PC-9 (cell line): ENCODE measurements around the gene IL11. TPM values are rescaled to one million over a fixed set of nuclear protein-coding genes. Genes with fewer than 3 reads are reported as not detected.
A peak's percentile ranks its signal among the peaks of the same experiment; 100 is the strongest.
"Not testable (repeated sequence)": the region's sequence is repeated elsewhere in the genome, so short reads cannot be mapped to it uniquely, and the experiment has no call there.

Experiments used
- BruUV-seq: library from RNA; stranded (reverse); fragments of 400-500 nt; replicated peaks from 2 replicates; lab custom pipeline; 2021; lab: Mats Ljungman, UMichigan
- CTCF ChIA-PET: fragments of 300-600 bp; sonication (Branson Sonifier 250); formaldehyde crosslinking; loops from one replicate; lab custom pipeline; 2022; ENCODE audit warnings: antibody characterized with exemption; lab: Charles Lee
- POLR2A ChIA-PET: fragments of 300-600 bp; sonication (Branson Sonifier 250); formaldehyde crosslinking; loops from one replicate; lab custom pipeline; 2022; ENCODE audit warnings: antibody characterized with exemption; ENCODE audit not compliant: unreplicated experiment; lab: Charles Lee
- DNase-seq, 2 experiments: peaks; one replicate each; pipeline versions ENCODE4 v3.0.0 to v3.0.0-alpha.2; 2015 to 2022; ENCODE audit warnings: mixed read lengths in 1 of 2
- H2AFZ ChIP-seq: fragments of 200-600 bp; sonication (generic); 2 replicates; pipeline ENCODE4 v1.8.1; 2017; ENCODE audit warnings: antibody characterized with exemption
- H3F3A ChIP-seq: fragments of 200-600 bp; sonication (generic); 2 replicates; pipeline ENCODE4 v1.8.1; 2017; ENCODE audit warnings: antibody characterized with exemption, mild to moderate bottlenecking, low read depth; ENCODE audit not compliant: insufficient read depth
- H3K27ac ChIP-seq: fragments of 200-600 bp; sonication (generic); 2 replicates; pipeline ENCODE4 v1.6.1; 2016; ENCODE audit warnings: mixed run types
- H3K27me3 ChIP-seq: fragments of 200-600 bp; sonication (generic); 2 replicates; pipeline ENCODE4 v1.6.1; 2016; ENCODE audit warnings: low read depth, mixed run types; ENCODE audit not compliant: insufficient read depth
- H3K36me3 ChIP-seq: fragments of 200-600 bp; sonication (generic); 2 replicates; pipeline ENCODE4 v1.6.1; 2016; ENCODE audit warnings: low read depth, mixed run types
- H3K4me1 ChIP-seq: fragments of 200-600 bp; sonication (generic); replicated peaks from 2 replicates; pipeline ENCODE4 v1.6.1; 2016; ENCODE audit warnings: mixed run types; ENCODE audit not compliant: insufficient read depth
- H3K4me2 ChIP-seq: fragments of 200-600 bp; sonication (generic); 2 replicates; pipeline ENCODE4 v1.6.1; 2017; ENCODE audit warnings: mixed run types
- H3K4me3 ChIP-seq: fragments of 200-600 bp; sonication (generic); 2 replicates; pipeline ENCODE4 v1.6.1; 2016; ENCODE audit warnings: mixed run types
- H3K79me2 ChIP-seq: fragments of 200-600 bp; sonication (generic); 2 replicates; pipeline ENCODE4 v1.6.1; 2017; ENCODE audit warnings: low read depth, mixed run types
- H3K9me2 ChIP-seq: fragments of 200-600 bp; sonication (generic); 2 replicates; pipeline ENCODE4 v1.8.1; 2017; ENCODE audit warnings: mild to moderate bottlenecking; ENCODE audit not compliant: insufficient read depth
- H3K9me3 ChIP-seq: fragments of 200-600 bp; sonication (generic); 2 replicates; pipeline ENCODE4 v1.8.1; 2016; ENCODE audit warnings: low read depth; ENCODE audit not compliant: insufficient read depth
- H4K20me1 ChIP-seq: fragments of 200-600 bp; sonication (generic); 2 replicates; pipeline ENCODE4 v1.8.1; 2017; ENCODE audit not compliant: insufficient read depth
- EZH2 ChIP-seq: fragments of 200-600 bp; sonication (generic); IDR thresholded peaks from 2 replicates; pipeline ENCODE4 v1.8.0; 2017; ENCODE audit warnings: antibody characterized with exemption, low read depth
- intact Hi-C: fragments of 100-400 bp; cut with micrococcal nuclease; formaldehyde crosslinking; loops from one replicate; pipeline ENCODE4 v1.10.0; 2022; ENCODE audit not compliant: unreplicated experiment
- total RNA-seq: library from RNA; stranded (reverse); gene quantifications from 2 replicates; pipeline ENCODE4 v1.2.3, GENCODE V29; 2021
- TF ChIP-seq, protein P1 (sequence below): fragments of 200-600 bp; sonication (generic); conservative IDR thresholded peaks from 2 replicates; pipeline ENCODE4 v1.6.1; 2017; ENCODE audit warnings: mixed run types, antibody characterized with exemption, mild to moderate bottlenecking, moderate library complexity

IL11 gene
- total RNA-seq, 1 experiment from 2014 or later, result 4.1 TPM

DNA sequence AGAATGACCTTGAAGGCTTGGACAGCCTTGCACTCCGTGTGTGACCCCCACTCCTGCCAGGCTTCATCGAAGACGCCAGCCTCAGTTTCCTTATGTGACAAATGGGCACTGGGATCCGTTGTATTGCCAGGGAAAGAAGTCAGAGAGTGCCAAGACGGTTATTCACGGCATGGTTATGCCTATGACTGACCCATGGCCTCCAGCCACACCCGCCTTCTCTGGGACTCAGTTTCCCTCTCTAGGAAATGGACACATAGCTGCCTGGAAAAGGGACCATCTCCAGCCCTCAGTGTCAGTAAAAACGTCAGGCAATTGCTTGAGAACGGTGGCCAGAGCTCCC is 38.2 kb upstream of the IL11 start:
- Histone ChIP-seq H3K4me1 (peaks cover 21% of the 10 kb centered on the region), H3K79me2 (peaks cover 40% of the 10 kb centered on the region), H3F3A (peaks cover 36% of the 10 kb centered on the region), H2AFZ (peak overlapping the region; percentile 85), H3K9me3 (no peaks in the 10 kb centered on the region), H3K4me3 (peak overlapping the region; percentile 63), H3K9me2 (no peaks in the 10 kb centered on the region), H4K20me1 (peaks cover 34% of the 10 kb centered on the region), H3K36me3 (peaks cover 21% of the 10 kb centered on the region), H3K27me3 (no peaks in the 10 kb centered on the region), H3K4me2 (peak overlapping the region; percentile 84), H3K27ac (peak overlapping the region; percentile 28; the same call in 1 of the 2 replicates)
- intact Hi-C loops, result loop anchor here (5.0 kb wide), 1 partner anchor 241 kb away; the partner anchor contains the start of gene DNAAF3
- BruUV-seq, result TSS peak; percentile 91
- CTCF ChIA-PET, result no interaction called here
- TF ChIP-seq EZH2, result no peak
- TF ChIP-seq, protein P1, sequence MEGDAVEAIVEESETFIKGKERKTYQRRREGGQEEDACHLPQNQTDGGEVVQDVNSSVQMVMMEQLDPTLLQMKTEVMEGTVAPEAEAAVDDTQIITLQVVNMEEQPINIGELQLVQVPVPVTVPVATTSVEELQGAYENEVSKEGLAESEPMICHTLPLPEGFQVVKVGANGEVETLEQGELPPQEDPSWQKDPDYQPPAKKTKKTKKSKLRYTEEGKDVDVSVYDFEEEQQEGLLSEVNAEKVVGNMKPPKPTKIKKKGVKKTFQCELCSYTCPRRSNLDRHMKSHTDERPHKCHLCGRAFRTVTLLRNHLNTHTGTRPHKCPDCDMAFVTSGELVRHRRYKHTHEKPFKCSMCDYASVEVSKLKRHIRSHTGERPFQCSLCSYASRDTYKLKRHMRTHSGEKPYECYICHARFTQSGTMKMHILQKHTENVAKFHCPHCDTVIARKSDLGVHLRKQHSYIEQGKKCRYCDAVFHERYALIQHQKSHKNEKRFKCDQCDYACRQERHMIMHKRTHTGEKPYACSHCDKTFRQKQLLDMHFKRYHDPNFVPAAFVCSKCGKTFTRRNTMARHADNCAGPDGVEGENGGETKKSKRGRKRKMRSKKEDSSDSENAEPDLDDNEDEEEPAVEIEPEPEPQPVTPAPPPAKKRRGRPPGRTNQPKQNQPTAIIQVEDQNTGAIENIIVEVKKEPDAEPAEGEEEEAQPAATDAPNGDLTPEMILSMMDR, result no peak
- POLR2A ChIA-PET, result interaction anchor here (0.7 kb wide), 1 partner anchor 107 kb away, joined by 3 read pairs; no protein-coding TSS in a partner anchor
- DNase-seq, result no peak

DNA sequence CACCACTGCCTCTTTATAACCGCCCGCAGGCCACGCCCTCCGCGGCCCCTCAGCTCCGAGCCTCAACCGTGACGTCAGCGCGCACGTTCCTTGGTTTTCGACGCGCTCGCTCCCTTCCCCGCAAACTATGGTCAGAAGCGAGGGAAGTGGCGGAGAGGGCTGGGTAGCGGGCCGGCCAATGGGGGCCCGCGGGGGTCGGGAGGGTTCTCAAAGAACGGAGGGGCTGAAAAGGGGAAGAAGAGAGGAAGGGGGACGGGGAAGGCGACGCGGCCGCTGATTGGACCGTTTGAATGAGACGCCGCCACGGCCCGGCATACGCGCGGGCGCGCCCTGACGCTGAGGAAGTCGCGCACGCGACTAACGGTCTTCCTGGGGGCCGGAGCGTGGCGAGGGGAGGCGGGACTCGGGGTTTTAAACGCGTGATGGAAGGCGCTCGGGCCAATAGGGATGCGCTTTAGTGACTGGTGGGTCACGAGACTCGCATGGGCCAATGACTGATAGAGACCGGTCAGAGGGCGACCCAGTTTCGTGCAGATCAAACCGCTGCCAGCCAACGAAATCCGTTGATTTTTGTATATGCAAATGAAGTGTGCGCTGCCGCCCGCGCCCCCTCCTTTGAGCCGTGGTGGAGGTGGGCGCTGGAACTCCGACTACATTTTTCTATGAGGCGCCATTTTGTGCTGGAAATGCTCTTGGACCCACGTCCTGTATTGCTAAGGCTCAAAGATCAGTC is 37.7 kb upstream of the IL11 start:
- Histone ChIP-seq H3K4me1 (peaks cover 21% of the 10 kb centered on the region), H3F3A (peaks cover 41% of the 10 kb centered on the region), H2AFZ (peak overlapping the region; percentile 85), H3K27ac (peak overlapping the region; percentile 86), H3K36me3 (peaks cover 24% of the 10 kb centered on the region), H3K9me2 (no peaks in the 10 kb centered on the region), H3K79me2 (peaks cover 45% of the 10 kb centered on the region), H3K4me3 (peak overlapping the region; percentile 63), H4K20me1 (peaks cover 39% of the 10 kb centered on the region), H3K9me3 (no peaks in the 10 kb centered on the region), H3K27me3 (no peaks in the 10 kb centered on the region), H3K4me2 (peak overlapping the region; percentile 84)
- ChIA-PET CTCF (no interaction called here), POLR2A (interaction anchor here (0.5 to 1.2 kb wide), 19 partner anchors 14 to 339 kb away, joined by 3 to 42 read pairs (median 5); partner anchors contain the start of genes HSPBP1, ISOC2, KMT5C and TMEM238)
- intact Hi-C loops, result loop anchor here (2.0 to 5.0 kb wide), 3 partner anchors 23 to 241 kb away; partner anchors contain the start of genes DNAAF3, KMT5C, RPL28 and TMEM238
- no peak for TF ChIP-seq EZH2
- TF ChIP-seq, protein P1, result no peak
- BruUV-seq, result no TSS peak
- peak; percentile 95 to 98 for DNase-seq

GRCh38 chr19:55407550-55407799 is 37.2 kb upstream of the IL11 start, which contains the start of gene UBE2S:
Gene UBE2S (minus strand): TSS chr19:55407788. CDS start chr19:55407589, 199 bp downstream.
- Histone ChIP-seq H3K4me2 (peak within 1 kb of the TSS; percentile 84), H3K4me1 (peaks cover 21% of the 10 kb centered on the region), H2AFZ (peak within 1 kb of the TSS; percentile 85), H3K79me2 (peaks cover 50% of the 10 kb centered on the region), H3F3A (peaks cover 46% of the 10 kb centered on the region), H3K27ac (peak within 1 kb of the TSS; percentile 86), H4K20me1 (peaks cover 44% of the 10 kb centered on the region), H3K4me3 (peak within 1 kb of the TSS; percentile 63), H3K36me3 (peaks cover 29% of the 10 kb centered on the region)
- DNase-seq, H3K9me2 ChIP-seq, BruUV-seq, H3K27me3 ChIP-seq, CTCF ChIA-PET, H3K9me3 ChIP-seq: not testable (repeated sequence)
- intact Hi-C loops, result loop anchor here (2.0 to 5.0 kb wide), 3 partner anchors 23 to 240 kb away; partner anchors contain the start of genes DNAAF3, KMT5C, RPL28 and TMEM238
- POLR2A ChIA-PET, result interaction anchor here (0.6 to 1.2 kb wide), 16 partner anchors 22 to 338 kb away, joined by 3 to 42 read pairs (median 6); partner anchors contain the start of genes HSPBP1, ISOC2, KMT5C and TMEM238
